Fibroblast of villous mesenchyme (primary cell): ENCODE results near the gene OTOF. TPM values are rescaled to one million over a fixed set of nuclear protein-coding genes. Genes with fewer than 3 reads are reported as not detected.

Experiments used
- DNase-seq: peaks from one replicate; pipeline ENCODE4 v3.0.0-alpha.2; 2010; ENCODE audit warnings: low read depth
- H3K4me3 ChIP-seq: 2 replicates; pipeline ENCODE4 v1.5.1; 2011; ENCODE audit warnings: low read depth, mild to moderate bottlenecking, low read length
- total RNA-seq: library from RNA; depleted of rRNA; stranded (reverse); fragments of >200 nt; gene quantifications from 2 replicates; pipeline ENCODE4 v1.2.3, GENCODE V29; 2012
- TF ChIP-seq, protein P1 (sequence below): IDR thresholded peaks from 2 replicates; pipeline ENCODE4 v1.5.1; 2012; ENCODE audit warnings: low read depth, mild to moderate bottlenecking, low read length; ENCODE audit not compliant: insufficient read depth

The OTOF gene
- total RNA-seq, 1 donor, result under 0.01 TPM

DNA sequence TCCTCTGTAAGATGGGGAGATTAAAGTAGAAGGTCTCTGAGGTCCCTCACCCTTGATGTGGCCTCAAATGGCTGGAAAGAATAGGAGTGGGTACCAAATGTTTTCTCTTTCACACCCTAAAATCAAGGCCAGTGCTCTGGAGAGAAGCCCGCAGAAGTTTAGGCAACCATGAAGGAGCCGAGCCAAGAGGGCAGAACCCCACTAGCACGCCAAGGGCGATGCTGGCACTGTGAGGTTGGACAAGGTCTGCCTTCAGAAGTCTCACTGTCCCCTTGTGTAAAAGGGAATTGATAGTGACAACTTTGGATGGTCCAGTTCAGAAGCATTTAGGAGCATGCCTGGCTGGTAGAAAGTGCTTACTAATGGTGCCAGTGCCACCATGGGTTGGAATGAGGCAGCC lies 16.3 kb upstream of the OTOF start:
- H3K4me3 ChIP-seq, result no peak overlapping the region
- DNase-seq, result no peak
- TF ChIP-seq, protein P1, sequence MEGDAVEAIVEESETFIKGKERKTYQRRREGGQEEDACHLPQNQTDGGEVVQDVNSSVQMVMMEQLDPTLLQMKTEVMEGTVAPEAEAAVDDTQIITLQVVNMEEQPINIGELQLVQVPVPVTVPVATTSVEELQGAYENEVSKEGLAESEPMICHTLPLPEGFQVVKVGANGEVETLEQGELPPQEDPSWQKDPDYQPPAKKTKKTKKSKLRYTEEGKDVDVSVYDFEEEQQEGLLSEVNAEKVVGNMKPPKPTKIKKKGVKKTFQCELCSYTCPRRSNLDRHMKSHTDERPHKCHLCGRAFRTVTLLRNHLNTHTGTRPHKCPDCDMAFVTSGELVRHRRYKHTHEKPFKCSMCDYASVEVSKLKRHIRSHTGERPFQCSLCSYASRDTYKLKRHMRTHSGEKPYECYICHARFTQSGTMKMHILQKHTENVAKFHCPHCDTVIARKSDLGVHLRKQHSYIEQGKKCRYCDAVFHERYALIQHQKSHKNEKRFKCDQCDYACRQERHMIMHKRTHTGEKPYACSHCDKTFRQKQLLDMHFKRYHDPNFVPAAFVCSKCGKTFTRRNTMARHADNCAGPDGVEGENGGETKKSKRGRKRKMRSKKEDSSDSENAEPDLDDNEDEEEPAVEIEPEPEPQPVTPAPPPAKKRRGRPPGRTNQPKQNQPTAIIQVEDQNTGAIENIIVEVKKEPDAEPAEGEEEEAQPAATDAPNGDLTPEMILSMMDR, result no peak

DNA sequence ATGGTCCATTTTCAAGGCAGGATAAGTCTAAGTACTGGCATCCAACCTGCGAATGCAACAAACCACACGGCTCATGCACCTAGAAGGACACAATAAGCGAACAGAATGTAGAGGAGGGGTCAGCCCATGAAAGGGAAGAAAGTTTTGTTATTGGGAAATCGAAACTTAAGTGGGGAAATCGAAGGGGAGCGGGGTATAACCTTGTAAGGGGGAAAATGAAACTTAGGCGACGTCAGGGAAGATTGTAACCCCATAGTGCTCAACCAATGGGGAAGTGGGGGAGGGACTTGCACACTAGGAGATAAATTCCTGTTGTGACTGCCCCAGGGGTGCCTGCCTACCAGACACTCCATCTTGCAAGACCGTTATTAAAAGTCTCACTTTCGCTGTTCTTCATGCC lies 15.6 kb upstream of the OTOF start:
- no peak overlapping the region for H3K4me3 ChIP-seq
- DNase-seq, result no peak
- TF ChIP-seq, protein P1, result no peak

DNA sequence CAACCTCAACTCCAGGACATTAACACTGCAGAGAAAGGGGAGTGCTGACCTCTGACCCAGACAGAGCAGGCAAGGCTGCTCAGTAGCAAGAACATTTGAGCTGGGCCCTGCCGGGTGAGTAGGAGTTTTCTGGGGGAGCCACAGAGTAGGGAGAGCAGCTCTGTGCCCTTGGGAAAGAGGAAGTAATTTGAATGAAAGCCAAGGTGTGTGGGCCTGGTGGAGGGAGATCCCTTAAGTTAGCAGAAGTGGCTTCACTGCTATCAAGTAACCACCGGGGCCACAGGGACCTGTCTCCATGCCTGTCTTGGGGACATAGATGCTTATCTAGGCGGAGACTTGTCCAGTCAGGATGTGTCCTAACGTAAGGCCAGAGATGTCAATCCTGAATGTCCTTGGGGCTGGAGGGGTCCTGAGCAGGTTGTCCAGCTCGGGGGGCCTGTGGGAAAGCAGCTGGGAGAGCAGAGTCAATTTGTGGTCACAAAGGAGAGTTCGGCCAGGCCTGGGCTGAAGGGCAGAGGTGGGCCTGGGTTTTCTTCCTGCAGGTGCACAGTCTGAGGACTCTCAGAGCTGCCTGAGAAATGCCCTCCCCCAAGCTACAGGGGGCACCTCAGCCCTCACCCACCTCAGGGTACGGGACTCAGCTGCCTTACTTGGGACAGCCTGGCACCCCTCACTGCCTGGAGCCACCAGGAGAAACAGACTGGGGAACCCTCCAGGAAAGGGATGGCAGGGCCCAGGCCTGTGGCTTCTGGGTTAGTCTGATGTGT lies 15.0 kb upstream of the OTOF start:
- no peak overlapping the region for H3K4me3 ChIP-seq
- TF ChIP-seq, protein P1, result no peak
- no peak for DNase-seq

DNA sequence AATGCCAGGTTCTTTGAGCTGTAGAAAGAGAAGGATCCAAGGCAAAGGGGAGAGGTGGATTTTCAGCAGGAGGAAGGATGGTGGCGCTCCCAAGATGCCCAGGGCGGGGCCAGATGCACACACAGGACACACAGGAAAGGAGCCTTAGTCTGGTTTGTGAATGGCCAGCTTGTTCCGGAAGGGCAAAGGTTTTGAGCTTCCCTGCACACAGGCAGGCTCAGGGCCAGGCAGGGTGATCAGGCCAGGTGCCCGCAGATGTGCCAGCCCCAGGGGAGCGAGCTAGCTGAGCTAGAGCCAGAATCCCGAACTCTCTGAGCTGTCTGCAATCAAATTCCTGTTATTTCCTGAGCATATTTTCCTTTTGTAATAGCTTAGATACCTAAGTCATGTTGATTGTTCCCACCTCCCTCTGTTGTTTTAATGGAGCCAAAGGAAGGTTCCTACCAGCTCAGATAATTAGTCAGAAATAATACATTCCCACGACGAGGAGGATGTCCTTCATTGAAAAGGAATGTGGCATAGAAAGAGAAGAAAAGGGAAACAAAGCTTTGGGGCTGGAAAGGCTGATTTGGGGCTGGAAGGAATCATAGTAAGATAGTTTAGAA lies 13.7 kb upstream of the OTOF start:
- H3K4me3 ChIP-seq, result no peak overlapping the region
- no peak for DNase-seq
- TF ChIP-seq, protein P1, result no peak

DNA sequence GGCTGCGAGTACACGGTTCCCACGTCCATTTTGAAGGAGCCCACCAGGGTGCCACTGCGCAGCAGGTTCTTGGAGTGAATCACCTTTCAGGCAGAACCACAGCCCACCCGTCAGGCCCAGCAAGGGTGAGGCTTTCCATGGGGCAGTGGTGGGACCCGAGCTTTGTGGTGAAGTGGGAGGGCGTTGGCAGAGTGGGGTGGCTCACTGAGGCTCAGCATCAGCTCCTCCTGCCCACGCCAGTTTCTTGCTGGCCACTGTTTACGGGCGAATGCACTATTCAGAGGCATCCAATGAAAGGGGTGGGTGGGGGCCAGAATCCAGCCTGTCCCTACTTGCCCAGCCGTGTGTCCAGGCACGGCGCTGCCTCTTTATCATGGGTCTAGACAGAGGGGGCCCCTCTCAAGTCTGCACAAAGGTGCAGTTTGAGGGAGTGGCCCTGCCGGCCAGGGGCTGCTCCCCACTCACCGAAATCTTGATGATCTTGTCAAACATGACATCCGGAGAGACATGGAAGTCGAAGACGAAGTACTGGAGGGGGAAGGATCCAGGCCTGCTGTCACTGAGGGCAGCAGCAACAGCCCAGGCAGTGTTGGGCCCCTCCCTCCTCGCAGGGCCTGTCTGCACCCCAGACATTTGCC lies 11.4 kb upstream of the OTOF start:
- DNase-seq, result no peak
- TF ChIP-seq, protein P1, result no peak
- H3K4me3 ChIP-seq, result no peak overlapping the region

DNA sequence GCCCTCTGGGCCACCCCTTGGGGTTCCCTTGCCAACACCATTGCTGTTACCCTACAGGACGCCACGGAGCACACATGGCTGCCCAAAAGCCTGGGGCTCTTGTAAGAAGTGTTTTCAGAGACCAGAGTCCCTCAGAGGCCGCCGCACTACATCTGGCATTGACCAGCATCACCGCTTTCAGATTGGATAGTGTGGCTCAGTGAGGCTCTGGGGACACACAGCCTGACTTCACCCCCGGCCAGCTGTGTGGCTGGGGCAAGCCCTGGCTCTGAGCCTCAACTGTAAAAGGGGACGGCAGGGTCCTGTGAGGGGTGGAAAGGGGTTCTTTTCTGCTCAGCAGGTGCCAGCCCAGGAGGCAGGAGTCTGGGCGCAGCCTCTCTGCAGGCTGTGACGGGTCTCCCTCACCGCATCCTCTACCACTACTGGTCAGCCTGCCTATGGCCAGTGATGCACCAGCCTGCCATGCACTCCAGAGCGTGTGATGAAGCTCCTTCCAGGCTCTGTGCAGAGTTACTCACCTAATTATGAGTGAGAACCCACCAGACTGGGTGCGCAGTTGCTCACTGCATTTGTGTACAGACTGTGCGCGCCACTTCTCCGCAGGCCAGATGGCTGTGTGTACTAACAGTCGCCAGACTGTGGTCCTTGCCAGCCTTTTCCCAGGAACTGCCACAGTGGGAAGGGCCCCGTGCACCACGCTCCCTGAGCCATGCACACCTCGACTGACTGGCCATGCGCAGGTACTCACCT lies 10.7 kb upstream of the OTOF start:
- DNase-seq, result no peak
- TF ChIP-seq, protein P1, result no peak
- H3K4me3 ChIP-seq, result no peak overlapping the region
